ENCODE results near the gene TOP2A.

Gene TOP2A

GRCh38 chr17:40452216-40452787 is 34.6 kb upstream of the TOP2A start:
- no peak overlapping the region for H3K4me3 ChIP-seq (replicated peaks; ENCODE audit: low read depth, low read length)
- TF ChIP-seq CTCF (IDR thresholded peaks at IDR 0.05; ENCODE audit: low read length, missing control alignments), result no peak
- DNase-seq (ENCODE audit: low read depth), result peak; percentile 93

DNA sequence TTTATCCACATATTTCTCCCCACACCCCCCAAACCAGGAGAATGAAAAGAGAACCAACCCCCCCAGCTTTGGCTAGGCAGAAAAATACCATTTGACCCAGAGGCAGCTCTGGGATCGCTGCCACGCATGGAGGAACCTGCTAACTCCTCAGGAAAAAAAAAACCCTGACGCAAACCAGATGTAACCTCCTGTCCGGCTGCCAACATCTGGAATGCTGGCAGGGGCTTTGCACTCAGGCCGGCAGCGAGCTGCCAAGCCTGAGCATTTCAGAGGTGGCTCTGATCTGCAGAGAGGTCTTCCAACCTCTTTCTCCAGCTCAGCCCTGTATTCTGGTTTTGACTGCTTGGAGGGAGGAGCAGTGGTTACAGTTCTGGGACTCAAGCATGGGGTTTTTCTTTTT is 33.7 kb upstream of the TOP2A start:
- TF ChIP-seq CTCF (IDR thresholded peaks at IDR 0.05; ENCODE audit: low read length, missing control alignments), result no peak
- peak; percentile 95 for DNase-seq (ENCODE audit: low read depth)
- H3K4me3 ChIP-seq (replicated peaks; ENCODE audit: low read depth, low read length), result peak overlapping the region; percentile 27

GRCh38 chr17:40450175-40450574 is 32.5 kb upstream of the TOP2A start:
- TF ChIP-seq CTCF (IDR thresholded peaks at IDR 0.05; ENCODE audit: low read length, missing control alignments), result peak; percentile 69
- H3K4me3 ChIP-seq (replicated peaks; ENCODE audit: low read depth, low read length), result no peak overlapping the region
- DNase-seq (ENCODE audit: low read depth), result peak; percentile 57

DNA sequence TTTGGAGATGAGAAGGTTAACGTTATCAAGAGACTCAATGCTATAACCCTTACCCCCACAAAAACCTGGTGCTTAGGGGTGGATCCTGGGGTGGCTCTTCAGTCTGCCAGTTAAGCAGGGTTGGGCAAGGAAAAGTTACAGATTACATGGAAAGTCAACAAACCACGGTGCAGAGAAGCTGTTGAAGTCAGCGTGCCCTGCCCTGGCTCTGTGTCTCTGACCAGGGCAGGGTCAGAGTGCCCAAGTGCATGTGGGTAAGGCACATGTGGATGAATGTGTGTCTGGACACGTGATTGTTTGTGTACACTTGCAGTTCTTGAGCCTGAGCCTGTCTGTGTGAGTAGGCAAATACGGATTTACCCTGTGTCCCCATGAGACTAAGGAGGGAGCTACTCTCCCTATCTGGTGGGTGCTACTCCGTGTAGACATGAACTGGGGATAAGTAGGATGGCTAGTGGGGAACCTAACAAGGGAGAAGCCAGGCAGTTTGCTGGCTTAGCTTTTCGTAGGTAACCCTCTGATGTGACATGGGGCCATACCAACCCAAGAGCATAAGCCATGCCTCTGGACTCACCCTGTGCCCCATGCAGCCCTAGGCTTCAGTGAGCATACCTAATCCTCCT is 31.1 kb upstream of the TOP2A start:
- peak overlapping the region; percentile 99 for H3K4me3 ChIP-seq (replicated peaks; ENCODE audit: low read depth, low read length)
- peak; percentile 25 for DNase-seq (ENCODE audit: low read depth)
- TF ChIP-seq CTCF (IDR thresholded peaks at IDR 0.05; ENCODE audit: low read length, missing control alignments), result no peak

- peak overlapping the region; percentile 99 for H3K4me3 ChIP-seq (replicated peaks; ENCODE audit: low read depth, low read length)
- DNase-seq (ENCODE audit: low read depth), result peak; percentile 45
- TF ChIP-seq CTCF (IDR thresholded peaks at IDR 0.05; ENCODE audit: low read length, missing control alignments), result no peak
Observed at GRCh38 chr17:40448213-40448638, 30.5 kb upstream of the TOP2A start.

GRCh38 chr17:40447806-40448205 is 30.1 kb upstream of the TOP2A start:
- DNase-seq (ENCODE audit: low read depth), result peak; percentile 4
- no peak for TF ChIP-seq CTCF (IDR thresholded peaks at IDR 0.05; ENCODE audit: low read length, missing control alignments)
- H3K4me3 ChIP-seq (replicated peaks; ENCODE audit: low read depth, low read length), result peak overlapping the region; percentile 99

- no peak for TF ChIP-seq CTCF (IDR thresholded peaks at IDR 0.05; ENCODE audit: low read length, missing control alignments)
- DNase-seq (ENCODE audit: low read depth), result peak; percentile 35
- peak overlapping the region; percentile 99 for H3K4me3 ChIP-seq (replicated peaks; ENCODE audit: low read depth, low read length)
Observed at GRCh38 chr17:40447148-40447644, 29.5 kb upstream of the TOP2A start.
